ENCODE results near the gene PTS. TPM values are rescaled to one million over a fixed set of nuclear protein-coding genes. Genes with fewer than 3 reads are reported as not detected.

PTS gene
- total and polyA plus RNA-seq, 4 donors: 11.3 to 106 (median 49.5) TPM

GRCh38 chr11:112268406-112268805 is 42.2 kb downstream of the PTS start:
- Histone ChIP-seq H3K27me3 (ENCODE audit: control insufficient read depth in 4 of 4, insufficient read depth in 4 of 4, low read length in 3 of 4) (no peaks in the 10 kb centered on the region), H3K36me3 (ENCODE audit: control insufficient read depth in 4 of 4, insufficient read depth in 3 of 4, low read depth in 1 of 4, low read length in 3 of 4) (no peaks in the 10 kb centered on the region), H3K9me3 (ENCODE audit: control insufficient read depth in 4 of 4, low read length in 3 of 4) (no peaks in the 10 kb centered on the region), H3K4me3 (ENCODE audit: low read depth in 1 of 3, low read length in 3 of 3) (no peak overlapping the region), H3K9ac (ENCODE audit: low read depth in 1 of 2, low read length in 2 of 2) (no peak overlapping the region), H3K4me1 (ENCODE audit: control insufficient read depth in 4 of 4, insufficient read depth in 4 of 4, low read length in 3 of 4) (peaks cover 0 to 14% (median 7%) of the 10 kb centered on the region in 4 donors), H3K27ac (ENCODE audit: low read depth in 1 of 2, low read length in 2 of 2) (no peak overlapping the region)
- TF ChIP-seq TAF1 (conservative IDR thresholded peaks at IDR 0.05) (no peak), ZBTB33 (IDR thresholded peaks at IDR 0.05) (no peak), RXRA (IDR thresholded peaks at IDR 0.05) (no peak), HNF4G (IDR thresholded peaks at IDR 0.05) (no peak), NR2F2 (IDR thresholded peaks at IDR 0.05) (no peak), EGR1 (IDR thresholded peaks at IDR 0.05; ENCODE audit: low read depth in 2 of 2) (no peak), YY1 (IDR thresholded peaks at IDR 0.05) (no peak), FOXA2 (IDR thresholded peaks at IDR 0.05) (no peak), JUND (IDR thresholded peaks at IDR 0.05) (no peak), FOXA1 (IDR thresholded peaks at IDR 0.05) (no peak), SP1 (IDR thresholded peaks at IDR 0.05) (no peak), REST (IDR thresholded peaks at IDR 0.05) (no peak), HNF4A (conservative IDR thresholded peaks at IDR 0.05) (no peak), GABPA (IDR thresholded peaks at IDR 0.05 in 1 of 2, conservative IDR thresholded peaks at IDR 0.05 in 1 of 2) (no peak), RAD21 (IDR thresholded peaks at IDR 0.05) (no peak)
- TF ChIP-seq, protein P1, sequence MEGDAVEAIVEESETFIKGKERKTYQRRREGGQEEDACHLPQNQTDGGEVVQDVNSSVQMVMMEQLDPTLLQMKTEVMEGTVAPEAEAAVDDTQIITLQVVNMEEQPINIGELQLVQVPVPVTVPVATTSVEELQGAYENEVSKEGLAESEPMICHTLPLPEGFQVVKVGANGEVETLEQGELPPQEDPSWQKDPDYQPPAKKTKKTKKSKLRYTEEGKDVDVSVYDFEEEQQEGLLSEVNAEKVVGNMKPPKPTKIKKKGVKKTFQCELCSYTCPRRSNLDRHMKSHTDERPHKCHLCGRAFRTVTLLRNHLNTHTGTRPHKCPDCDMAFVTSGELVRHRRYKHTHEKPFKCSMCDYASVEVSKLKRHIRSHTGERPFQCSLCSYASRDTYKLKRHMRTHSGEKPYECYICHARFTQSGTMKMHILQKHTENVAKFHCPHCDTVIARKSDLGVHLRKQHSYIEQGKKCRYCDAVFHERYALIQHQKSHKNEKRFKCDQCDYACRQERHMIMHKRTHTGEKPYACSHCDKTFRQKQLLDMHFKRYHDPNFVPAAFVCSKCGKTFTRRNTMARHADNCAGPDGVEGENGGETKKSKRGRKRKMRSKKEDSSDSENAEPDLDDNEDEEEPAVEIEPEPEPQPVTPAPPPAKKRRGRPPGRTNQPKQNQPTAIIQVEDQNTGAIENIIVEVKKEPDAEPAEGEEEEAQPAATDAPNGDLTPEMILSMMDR (IDR thresholded peaks at IDR 0.05; ENCODE audit: low read depth, low read length, missing input control): no peak
- TF ChIP-seq, protein P2, sequence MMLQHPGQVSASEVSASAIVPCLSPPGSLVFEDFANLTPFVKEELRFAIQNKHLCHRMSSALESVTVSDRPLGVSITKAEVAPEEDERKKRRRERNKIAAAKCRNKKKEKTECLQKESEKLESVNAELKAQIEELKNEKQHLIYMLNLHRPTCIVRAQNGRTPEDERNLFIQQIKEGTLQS (IDR thresholded peaks at IDR 0.05): no peak
- TF ChIP-seq, protein P3, sequence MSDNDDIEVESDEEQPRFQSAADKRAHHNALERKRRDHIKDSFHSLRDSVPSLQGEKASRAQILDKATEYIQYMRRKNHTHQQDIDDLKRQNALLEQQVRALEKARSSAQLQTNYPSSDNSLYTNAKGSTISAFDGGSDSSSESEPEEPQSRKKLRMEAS (IDR thresholded peaks at IDR 0.05): no peak
- DNase-seq (ENCODE audit: low spot score): no peak
- WGBS: 90% methylated on average over 5 of the region's 5 CpGs

All from liver (tissue), 9 donors.